HG03064 (cell line): ENCODE measurements around the gene UBE2H.

Experiments
- ATAC-seq: cut with Tn5 transposase; IDR thresholded peaks from one replicate; pipeline ENCODE4 v1.9.1; 2021; ENCODE audit warnings: low read depth; ENCODE audit not compliant: unreplicated experiment

The UBE2H gene

DNA sequence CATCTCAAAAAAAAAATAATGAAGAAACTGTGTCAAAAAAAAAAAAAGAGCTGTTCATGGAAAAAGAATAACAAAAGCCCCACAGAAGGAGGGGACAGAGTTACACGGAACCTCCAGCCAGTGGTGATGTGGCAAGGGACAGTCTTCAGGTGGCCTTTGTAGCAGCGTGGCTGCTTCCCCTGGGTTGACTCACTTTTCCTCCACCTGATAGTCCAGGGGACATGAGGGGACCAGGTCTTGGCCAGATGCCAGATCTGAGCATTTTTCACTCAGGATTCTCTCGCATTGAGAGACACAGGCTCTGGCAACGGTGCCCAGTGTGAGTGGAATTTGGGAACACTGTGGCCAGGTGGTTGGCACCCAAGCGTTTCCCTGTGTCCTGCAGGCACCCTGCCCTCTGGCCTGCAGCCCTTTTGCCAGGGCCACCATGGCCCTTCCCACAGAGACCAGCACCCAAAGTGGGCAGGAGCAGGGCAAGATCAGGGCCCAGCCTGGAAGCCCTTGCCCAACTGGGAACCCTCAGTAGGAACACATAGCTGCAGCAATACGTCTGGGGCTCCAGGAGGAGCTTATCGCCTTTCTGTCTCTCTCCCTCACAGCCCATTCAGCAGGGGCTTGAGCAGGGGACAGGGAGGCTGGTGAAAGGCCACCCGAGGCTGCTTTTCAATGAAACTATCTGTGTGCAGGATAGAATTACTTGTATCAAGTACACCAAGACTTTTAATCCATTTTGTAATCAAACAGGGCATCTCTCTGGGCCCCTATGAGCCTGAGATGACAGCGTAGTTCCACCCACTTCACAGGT is 159.1 kb downstream of the UBE2H start:
- ATAC-seq = no peak

GRCh38 chr7:129792721-129793120 is 160.0 kb downstream of the UBE2H start:
- ATAC-seq = no peak

DNA sequence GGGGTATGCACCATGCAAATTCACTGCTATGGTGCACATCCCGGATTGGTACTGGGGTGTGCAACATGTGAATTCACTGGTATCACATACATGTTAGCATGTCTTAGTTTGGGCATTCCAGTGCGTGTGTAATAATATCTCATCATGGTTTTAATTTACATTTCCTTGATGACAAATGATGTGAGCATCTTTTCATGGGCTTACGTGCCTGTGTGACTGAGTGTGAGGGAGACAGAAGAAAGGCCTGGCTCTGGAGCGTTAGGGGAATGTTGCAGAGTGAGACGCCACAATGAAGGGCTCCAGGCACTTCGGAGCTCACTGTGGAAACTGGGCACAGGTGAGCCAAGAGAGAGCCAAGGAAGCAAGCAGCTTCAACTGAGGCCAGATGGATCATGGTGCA is 162.6 kb downstream of the UBE2H start:
- no peak for ATAC-seq

DNA sequence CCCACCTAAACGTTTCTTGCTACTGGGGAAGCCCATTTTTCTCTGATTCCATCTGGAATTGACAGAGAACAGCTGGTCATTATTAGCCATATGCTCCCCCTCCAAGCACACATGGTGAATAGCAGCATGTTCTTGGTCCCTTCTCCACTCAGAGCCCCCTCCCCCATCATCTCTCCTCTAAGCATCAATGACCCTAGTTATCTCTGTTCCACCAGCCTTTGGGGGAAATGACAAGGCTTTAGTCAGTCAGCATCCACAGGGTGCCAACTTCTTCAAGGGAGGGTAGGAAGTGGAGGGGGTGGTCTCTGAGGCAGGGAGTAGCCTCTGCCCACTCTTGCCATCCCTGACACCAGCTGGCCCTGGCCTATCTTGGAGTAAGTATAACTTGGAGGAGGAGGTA is 163.1 kb downstream of the UBE2H start:
- ATAC-seq = no peak

- ATAC-seq = no peak
Measured at GRCh38 chr7:129789000-129789399, 163.8 kb downstream of the UBE2H start.

GRCh38 chr7:129786825-129787563 is 165.8 kb downstream of the UBE2H start:
- ATAC-seq = no peak

DNA sequence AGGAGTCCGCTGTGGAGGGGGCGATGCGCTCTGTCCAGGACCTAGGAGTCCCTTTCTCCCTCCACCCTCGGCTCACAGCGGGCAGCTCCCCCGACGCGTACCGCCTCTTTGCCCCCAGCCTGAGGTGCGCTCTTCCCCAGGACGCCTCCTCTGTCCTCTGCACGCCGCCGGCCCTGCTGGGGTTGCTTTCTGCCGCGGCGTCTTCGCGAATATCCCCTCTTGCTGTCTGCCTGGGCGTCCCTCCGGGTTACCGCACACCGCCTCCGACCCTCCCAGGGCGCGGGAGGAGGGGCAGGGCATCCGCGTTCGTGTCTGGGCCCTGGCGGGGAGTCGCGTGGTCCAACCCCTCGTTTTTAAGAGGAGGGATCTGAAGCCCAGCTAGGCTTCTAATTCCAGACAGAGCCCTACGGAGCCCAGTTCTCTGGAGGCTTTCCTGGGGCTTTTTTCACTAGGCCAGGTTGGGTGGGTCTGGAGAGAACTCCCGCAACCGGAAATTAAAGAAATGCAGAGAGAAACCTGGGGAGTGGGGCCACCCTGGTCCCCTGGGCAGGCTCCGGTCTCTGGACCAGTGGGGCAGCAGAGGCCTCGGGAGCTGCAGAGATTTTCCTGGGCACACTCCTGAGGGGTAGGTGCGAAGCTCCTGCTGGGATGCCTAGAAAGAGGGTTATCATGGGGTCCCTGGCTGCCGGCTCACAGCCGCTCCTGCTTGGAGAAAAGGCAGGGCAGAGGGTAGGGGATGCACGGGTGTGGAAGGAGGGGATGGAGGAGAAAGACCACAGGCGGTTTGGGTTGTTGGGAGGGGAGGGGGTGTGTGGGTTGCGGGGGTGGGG is 166.9 kb downstream of the UBE2H start:
- ATAC-seq = no peak

DNA sequence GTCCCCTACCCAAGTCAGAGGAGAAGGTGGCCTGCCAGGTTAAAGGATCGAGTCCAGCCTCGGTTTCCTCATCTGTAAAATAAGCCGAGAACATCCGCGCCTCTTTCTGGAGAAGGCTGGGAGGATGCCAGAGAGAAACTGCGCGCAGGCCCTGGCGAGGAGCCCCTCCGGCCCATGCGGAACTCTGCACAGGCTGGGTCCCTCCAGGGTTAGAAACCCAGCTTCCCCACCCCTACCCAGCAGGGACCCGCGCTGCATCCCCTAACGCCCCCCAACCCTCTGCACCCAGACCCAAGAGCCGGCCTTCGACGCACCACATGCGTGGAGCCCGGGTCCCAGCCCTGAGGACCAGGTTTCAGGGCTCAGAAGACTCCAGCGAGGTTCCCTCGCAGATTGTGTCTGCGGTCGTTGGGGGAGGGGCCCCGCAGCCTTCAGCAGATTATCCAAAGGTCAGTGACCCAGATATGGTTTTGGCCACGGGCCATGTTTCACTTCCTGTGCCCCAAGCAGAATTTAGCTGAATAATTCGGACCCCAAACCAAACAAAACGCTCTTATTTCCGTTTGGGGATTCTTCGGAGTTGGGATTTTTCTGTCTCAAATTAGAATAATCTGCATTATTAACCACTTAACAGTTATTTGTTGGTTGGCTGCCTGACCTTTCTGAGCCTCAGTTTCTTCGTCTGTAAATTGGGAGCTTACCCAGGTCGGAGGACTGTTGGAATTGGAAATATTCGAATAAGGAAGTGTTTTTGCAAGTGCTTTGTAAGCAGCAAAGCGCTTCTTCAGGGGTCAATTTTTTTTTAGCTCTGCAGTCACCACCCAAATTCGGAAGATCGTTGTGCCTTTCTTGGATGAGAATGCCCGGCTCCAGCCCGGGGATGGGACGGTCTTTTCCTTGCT is 167.7 kb downstream of the UBE2H start:
- ATAC-seq = no peak

- no peak for ATAC-seq
Measured at GRCh38 chr7:129784437-129784782, 168.3 kb downstream of the UBE2H start.

DNA sequence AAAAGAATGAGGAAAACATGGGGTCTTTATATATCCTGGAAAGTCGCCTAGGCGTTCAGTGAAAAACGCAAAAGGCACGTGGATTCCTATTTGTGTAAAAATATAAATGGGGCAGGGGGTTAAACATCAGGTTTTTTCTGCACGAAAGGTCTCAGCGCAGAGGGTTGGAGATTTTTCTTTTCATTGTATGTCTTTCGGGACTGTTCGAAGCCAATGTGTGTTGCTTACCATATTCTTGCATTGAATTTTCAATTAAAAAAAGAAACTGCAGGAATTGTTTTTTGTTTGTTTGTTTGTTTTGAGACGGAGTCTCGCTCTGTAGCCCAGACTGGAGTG is 169.2 kb downstream of the UBE2H start:
- no peak for ATAC-seq

DNA sequence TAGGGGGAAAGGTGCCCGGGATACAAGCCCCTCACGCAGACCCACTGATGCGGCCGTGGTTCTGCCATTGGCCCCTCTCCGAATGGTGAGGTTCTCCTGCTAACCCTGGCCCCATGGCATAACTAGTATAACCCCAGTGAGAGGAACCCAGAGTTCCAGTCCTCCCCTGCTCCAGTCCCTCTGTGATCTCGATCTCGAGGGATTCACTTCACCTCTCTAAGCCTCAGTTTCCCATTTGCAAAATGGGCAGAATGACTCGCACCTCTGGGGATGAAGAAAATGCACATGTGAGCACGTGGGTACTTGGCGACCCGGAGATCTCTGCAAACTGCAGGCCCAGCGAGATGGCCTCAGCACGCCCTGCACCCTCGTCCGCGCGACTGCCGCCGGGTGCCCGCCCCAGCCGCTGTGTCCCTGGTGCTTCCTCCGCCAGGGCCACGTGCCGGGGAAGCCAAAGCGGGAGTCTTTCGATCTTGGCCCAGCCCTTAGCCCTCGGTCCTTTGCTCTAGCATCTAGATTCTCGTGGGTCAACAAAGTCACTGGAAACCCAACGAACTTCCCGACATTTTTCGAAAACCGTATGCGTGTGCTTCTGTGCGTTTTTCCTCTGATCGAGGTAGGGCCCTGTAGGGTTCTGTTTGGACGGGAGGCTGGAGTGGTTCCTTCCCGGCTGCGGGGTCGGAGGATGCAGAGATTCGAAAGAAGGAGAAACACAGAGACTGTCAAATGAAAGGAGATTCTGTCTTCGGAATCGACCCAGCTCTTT is 169.8 kb downstream of the UBE2H start:
- no peak for ATAC-seq

- no peak for ATAC-seq
Measured at GRCh38 chr7:129781928-129782817, 170.6 kb downstream of the UBE2H start.

GRCh38 chr7:129780974-129781927 is 171.5 kb downstream of the UBE2H start:
- ATAC-seq = no peak
